ENCODE measurements around the gene FAM186B.

FAM186B gene

DNA sequence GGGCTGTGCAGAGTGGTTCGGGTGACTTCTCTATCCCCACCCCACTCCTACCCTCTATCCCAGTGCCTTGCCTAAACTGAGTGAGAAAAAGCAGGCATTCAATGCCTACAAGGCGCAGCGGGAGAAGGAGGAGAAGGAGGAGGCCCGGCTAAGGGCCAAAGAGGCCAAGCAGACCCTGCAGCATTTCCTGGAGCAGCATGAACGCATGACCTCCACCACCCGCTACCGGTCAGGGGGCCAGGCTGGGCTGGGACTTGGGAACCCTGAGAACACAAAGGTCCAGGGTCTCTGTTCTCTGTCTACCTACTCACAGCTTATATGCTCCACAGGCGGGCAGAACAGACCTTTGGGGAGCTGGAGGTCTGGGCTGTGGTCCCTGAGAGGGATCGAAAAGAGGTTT, 29.6 kb upstream of the FAM186B start:
- TF ChIP-seq, protein P1, sequence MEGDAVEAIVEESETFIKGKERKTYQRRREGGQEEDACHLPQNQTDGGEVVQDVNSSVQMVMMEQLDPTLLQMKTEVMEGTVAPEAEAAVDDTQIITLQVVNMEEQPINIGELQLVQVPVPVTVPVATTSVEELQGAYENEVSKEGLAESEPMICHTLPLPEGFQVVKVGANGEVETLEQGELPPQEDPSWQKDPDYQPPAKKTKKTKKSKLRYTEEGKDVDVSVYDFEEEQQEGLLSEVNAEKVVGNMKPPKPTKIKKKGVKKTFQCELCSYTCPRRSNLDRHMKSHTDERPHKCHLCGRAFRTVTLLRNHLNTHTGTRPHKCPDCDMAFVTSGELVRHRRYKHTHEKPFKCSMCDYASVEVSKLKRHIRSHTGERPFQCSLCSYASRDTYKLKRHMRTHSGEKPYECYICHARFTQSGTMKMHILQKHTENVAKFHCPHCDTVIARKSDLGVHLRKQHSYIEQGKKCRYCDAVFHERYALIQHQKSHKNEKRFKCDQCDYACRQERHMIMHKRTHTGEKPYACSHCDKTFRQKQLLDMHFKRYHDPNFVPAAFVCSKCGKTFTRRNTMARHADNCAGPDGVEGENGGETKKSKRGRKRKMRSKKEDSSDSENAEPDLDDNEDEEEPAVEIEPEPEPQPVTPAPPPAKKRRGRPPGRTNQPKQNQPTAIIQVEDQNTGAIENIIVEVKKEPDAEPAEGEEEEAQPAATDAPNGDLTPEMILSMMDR (IDR thresholded peaks at IDR 0.05; ENCODE audit: low read depth, low read length) = no peak
- no peak overlapping the region for H3K4me3 ChIP-seq (replicated peaks in 1 of 2; ENCODE audit: low read depth in 2 of 2, low read length in 2 of 2)
- DNase-seq (ENCODE audit: low read depth in 2 of 2) = no peak

DNA sequence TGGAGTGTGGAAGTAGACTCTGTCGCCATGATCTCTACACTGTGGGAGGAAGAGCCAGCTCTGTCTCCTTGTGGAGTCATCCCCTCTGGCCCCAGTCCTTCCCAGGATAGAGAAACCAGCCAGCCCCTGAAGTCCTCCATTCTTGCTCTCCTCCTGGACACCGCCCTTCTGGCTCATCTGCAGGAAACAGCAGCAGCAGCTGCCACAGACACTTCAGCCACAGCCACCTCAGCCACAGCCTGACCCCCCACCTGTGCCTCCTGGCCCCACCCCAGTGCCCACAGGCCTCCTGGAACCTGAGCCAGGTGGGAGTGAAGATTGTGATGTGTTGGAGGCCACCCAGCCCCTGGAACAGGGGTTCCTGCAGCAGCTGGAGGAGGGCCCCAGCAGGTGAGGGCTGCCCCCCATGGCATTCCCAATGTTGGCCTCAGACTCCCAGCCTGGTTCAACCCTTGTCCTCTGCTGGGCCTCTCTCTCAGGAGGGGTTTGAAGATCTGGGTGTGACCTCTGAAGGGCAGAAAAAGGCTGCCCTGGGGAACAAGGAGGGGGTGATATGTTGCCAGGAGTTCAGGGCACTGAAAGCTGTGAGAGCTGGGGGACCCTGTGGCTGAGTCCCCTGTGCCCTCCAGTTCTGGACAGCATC, 28.4 kb upstream of the FAM186B start:
- no peak overlapping the region for H3K4me3 ChIP-seq (replicated peaks in 1 of 2; ENCODE audit: low read depth in 2 of 2, low read length in 2 of 2)
- DNase-seq (ENCODE audit: low read depth in 2 of 2) = no peak
- TF ChIP-seq, protein P1 (IDR thresholded peaks at IDR 0.05; ENCODE audit: low read depth, low read length) = no peak

DNA sequence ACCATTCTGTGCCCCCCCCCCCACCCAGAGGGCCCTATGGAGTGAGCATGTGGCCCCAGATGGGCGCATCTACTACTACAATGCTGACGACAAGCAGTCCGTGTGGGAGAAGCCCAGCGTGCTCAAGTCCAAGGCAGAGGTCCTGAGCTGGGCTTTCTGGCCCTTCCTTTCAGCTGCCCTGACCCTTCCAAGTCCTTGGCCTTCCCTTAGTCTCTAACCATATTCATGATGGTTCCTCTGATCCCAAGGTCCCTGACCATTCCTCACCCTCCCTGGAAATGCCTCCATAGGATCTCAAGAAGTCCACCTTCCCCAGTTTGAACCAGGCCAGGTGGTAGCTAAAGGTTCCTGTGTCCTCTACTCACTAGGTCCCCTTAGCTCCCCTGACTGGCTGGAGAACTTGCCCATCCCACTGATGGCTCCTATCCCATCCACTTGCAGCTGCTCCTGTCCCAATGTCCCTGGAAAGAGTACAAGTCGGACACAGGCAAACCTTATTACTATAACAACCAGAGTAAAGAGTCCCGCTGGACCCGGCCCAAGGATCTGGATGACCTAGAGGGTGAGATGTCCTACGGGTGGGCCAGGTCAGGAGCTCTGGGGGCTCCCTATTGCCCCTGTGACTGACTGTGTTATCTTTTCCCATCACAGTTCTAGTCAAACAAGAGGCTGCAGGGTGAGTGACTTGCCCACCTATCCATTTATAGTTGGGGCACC, 27.7 kb upstream of the FAM186B start:
- TF ChIP-seq, protein P1 (IDR thresholded peaks at IDR 0.05; ENCODE audit: low read depth, low read length) = no peak
- no peak overlapping the region for H3K4me3 ChIP-seq (replicated peaks in 1 of 2; ENCODE audit: low read depth in 2 of 2, low read length in 2 of 2)
- DNase-seq (ENCODE audit: low read depth in 2 of 2) = no peak

DNA sequence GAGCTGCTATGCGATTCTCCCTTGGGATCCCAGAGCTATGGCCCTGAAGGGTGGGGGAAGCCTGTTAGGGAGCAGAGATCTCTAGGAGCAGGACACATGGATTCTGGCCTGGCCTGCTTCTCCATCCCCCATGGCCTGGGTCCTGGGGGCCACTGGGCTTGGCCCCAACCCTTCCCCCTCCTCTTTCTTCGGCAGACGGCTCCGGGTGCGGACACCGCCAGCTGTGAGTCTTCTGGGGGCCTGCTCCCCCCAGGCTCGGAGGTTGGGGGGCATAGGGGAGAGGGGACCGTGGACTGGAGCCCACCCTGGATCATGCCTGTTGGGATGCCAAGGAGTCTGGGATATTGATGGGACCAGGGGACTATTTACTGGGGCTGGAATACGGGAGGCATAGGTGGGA, 27.0 kb upstream of the FAM186B start:
- no peak overlapping the region for H3K4me3 ChIP-seq (replicated peaks in 1 of 2; ENCODE audit: low read depth in 2 of 2, low read length in 2 of 2)
- no peak for DNase-seq (ENCODE audit: low read depth in 2 of 2)
- TF ChIP-seq, protein P1 (IDR thresholded peaks at IDR 0.05; ENCODE audit: low read depth, low read length) = no peak

DNA sequence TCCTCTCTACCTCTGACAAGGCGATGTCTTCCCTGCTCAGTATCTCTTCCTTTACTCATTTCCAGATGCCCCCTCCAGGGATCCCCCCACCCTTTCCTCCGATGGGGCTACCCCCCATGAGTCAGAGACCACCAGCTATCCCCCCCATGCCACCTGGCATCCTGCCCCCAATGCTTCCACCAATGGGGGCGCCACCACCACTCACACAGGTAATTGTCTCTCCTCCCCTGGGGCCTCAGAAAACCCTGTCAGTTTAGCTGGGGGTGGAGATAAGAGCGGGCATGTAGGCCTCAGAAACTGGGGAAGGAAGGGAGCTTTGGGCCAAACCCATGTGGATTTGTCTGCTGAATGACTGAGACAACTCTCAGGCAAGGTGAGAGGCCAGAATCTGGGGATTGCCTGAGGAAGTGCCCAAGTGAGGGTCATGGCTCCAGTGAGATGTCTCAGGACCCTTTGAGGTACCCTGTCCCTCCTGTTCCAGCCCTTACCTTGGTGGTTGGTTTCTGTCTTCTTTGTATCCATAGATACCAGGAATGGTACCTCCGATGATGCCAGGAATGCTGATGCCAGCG, 26.0 kb upstream of the FAM186B start:
- no peak overlapping the region for H3K4me3 ChIP-seq (replicated peaks in 1 of 2; ENCODE audit: low read depth in 2 of 2, low read length in 2 of 2)
- no peak for DNase-seq (ENCODE audit: low read depth in 2 of 2)
- TF ChIP-seq, protein P1 (IDR thresholded peaks at IDR 0.05; ENCODE audit: low read depth, low read length) = no peak

DNA sequence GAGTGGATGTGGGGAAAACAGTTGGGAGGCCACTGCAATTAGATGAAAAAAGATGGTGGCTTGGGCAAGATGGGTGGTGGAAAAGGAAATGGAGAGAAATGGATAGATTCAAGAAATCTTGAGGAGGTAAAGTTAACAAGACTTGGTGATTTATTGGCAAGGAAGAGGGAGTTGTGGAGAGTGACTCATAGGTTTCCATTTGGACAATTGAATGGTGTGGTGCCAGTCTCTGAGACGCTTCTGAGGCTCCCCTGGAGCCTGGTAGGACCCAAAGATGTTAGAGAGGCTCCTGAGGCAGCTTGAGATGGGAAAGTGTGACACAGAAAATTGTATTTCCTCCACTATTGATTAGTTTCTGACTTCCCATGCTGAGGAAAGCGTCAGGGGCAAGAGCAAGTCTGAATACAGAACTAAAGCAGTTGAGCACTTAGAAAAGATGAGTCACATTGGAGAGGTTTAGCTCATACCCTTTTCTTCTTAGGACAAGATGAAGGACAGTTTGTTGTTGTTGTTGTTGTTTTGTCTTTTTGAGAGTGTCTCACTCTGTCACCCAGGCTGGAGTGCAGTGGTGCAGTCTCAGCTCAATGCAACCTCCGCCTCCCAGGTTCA, 22.4 kb upstream of the FAM186B start:
- no peak overlapping the region for H3K4me3 ChIP-seq (replicated peaks in 1 of 2; ENCODE audit: low read depth in 2 of 2, low read length in 2 of 2)
- DNase-seq (ENCODE audit: low read depth in 2 of 2) = peak; percentile 47 to 69
- TF ChIP-seq, protein P1 (IDR thresholded peaks at IDR 0.05; ENCODE audit: low read depth, low read length) = no peak
